ENCODE measurements around the gene ARPP21.

DNA sequence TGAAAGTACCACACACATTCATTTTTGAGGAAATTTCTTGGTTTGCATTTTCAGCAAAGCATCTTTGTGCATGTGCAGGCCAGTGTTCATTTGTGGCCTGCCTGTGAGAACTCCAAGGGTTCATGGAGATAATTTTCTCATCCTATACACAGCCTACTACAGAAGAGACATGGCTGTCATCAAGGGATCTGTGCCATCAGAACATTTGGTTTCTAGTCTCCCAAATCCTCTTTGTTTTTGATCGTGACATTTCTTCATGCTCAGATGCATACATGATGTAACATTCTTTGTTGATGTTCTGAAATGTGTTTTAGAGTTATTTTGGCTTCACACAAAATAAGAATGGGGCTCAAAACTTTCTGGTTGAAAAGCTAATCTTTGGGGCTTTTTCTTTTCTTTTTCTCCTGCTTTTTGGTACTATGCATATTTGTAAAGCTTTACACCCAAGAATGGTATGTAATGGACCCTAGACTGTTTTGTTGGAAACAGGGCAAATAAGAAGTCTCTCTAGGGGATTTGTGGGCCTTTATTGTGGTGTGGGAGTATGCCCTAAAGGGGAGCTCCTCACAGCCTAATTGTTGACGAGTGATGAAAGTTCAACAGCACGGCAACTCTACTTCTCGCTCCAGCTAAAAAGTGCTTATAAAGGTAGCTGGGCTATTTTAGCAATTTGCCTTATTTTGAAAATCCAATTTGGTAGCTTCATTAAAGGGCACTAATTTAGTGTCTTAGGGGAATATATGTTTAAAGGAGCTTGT lies 3.2 kb upstream of the ARPP21 start:
- TF ChIP-seq CTCF (IDR thresholded peaks at IDR 0.05; ENCODE audit: poor library complexity, severe bottlenecking): no peak
- TF ChIP-seq TAF1 (IDR thresholded peaks at IDR 0.05; ENCODE audit: low read depth): no peak

All from neural cell (in vitro differentiated cells).